Measurements from ENCODE around the gene GPR87.

GPR87 gene

GRCh38 chr3:151330379-151330778 lies 13.8 kb upstream of the GPR87 start:
- Histone ChIP-seq H3K9me3 (ENCODE audit: low read length) (no peaks in the 10 kb centered on the region), H4K20me1 (ENCODE audit: insufficient read depth, low read length) (no peaks in the 10 kb centered on the region), H2AFZ (ENCODE audit: low read length) (no peak overlapping the region), H3F3A (ENCODE audit: insufficient read depth, low read length) (no peaks in the 10 kb centered on the region), H3K27me3 (ENCODE audit: insufficient read depth, low read length) (no peaks in the 10 kb centered on the region), H3K9me2 (ENCODE audit: low read depth, low read length) (no peaks in the 10 kb centered on the region), H3K27ac (ENCODE audit: low read depth, low read length, poor library complexity, severe bottlenecking) (no peak overlapping the region), H3K79me2 (ENCODE audit: insufficient read depth, low read length) (no peaks in the 10 kb centered on the region), H3K4me1 (ENCODE audit: insufficient read depth, low read length, severe bottlenecking) (peaks cover 8% of the 10 kb centered on the region), H3K4me2 (ENCODE audit: low read length) (no peak overlapping the region), H3K36me3 (ENCODE audit: insufficient read depth, low read length) (no peaks in the 10 kb centered on the region), H3K9ac (ENCODE audit: low read length) (no peak overlapping the region), H3K4me3 (ENCODE audit: low read depth, low read length, poor library complexity, severe bottlenecking) (no peak overlapping the region)
- no peak for TF ChIP-seq EZH2 (IDR thresholded peaks at IDR 0.05; ENCODE audit: borderline replicate concordance, low read length)
- TF ChIP-seq CTCF (IDR thresholded peaks at IDR 0.05; ENCODE audit: low read length) = no peak

- Histone ChIP-seq H3K27ac (ENCODE audit: low read depth, low read length, poor library complexity, severe bottlenecking) (no peak within 1 kb of the TSS), H4K20me1 (ENCODE audit: insufficient read depth, low read length) (no peaks in the 10 kb centered on the region), H3K9me2 (ENCODE audit: low read depth, low read length) (no peaks in the 10 kb centered on the region), H3K36me3 (ENCODE audit: insufficient read depth, low read length) (no peaks in the 10 kb centered on the region), H3K79me2 (ENCODE audit: insufficient read depth, low read length) (no peaks in the 10 kb centered on the region), H2AFZ (ENCODE audit: low read length) (no peak within 1 kb of the TSS), H3K4me2 (ENCODE audit: low read length) (no peak within 1 kb of the TSS), H3K4me1 (ENCODE audit: insufficient read depth, low read length, severe bottlenecking) (peaks cover 8% of the 10 kb centered on the region), H3K27me3 (ENCODE audit: insufficient read depth, low read length) (no peaks in the 10 kb centered on the region), H3K9me3 (ENCODE audit: low read length) (no peaks in the 10 kb centered on the region), H3F3A (ENCODE audit: insufficient read depth, low read length) (no peaks in the 10 kb centered on the region), H3K4me3 (ENCODE audit: low read depth, low read length, poor library complexity, severe bottlenecking) (no peak within 1 kb of the TSS), H3K9ac (ENCODE audit: low read length) (no peak within 1 kb of the TSS)
- no peak for TF ChIP-seq EZH2 (IDR thresholded peaks at IDR 0.05; ENCODE audit: borderline replicate concordance, low read length)
- no peak for TF ChIP-seq CTCF (IDR thresholded peaks at IDR 0.05; ENCODE audit: low read length)
Observed at GRCh38 chr3:151329363-151329762, 12.7 kb upstream of the GPR87 start, which contains the start of gene P2RY13. Gene P2RY13, minus strand, starts transcription at chr3:151329549. Its CDS starts 21 bp downstream, at chr3:151329528.

GRCh38 chr3:151328298-151328995 lies 11.8 kb upstream of the GPR87 start:
- Histone ChIP-seq H3K4me1 (ENCODE audit: insufficient read depth, low read length, severe bottlenecking) (peaks cover 8% of the 10 kb centered on the region), H3K4me3 (ENCODE audit: low read depth, low read length, poor library complexity, severe bottlenecking) (no peak overlapping the region), H3K4me2 (ENCODE audit: low read length) (no peak overlapping the region), H3K9me3 (ENCODE audit: low read length) (no peaks in the 10 kb centered on the region), H3F3A (ENCODE audit: insufficient read depth, low read length) (no peaks in the 10 kb centered on the region), H3K9ac (ENCODE audit: low read length) (no peak overlapping the region), H4K20me1 (ENCODE audit: insufficient read depth, low read length) (no peaks in the 10 kb centered on the region), H2AFZ (ENCODE audit: low read length) (no peak overlapping the region), H3K36me3 (ENCODE audit: insufficient read depth, low read length) (no peaks in the 10 kb centered on the region), H3K27ac (ENCODE audit: low read depth, low read length, poor library complexity, severe bottlenecking) (no peak overlapping the region), H3K79me2 (ENCODE audit: insufficient read depth, low read length) (no peaks in the 10 kb centered on the region), H3K9me2 (ENCODE audit: low read depth, low read length) (no peaks in the 10 kb centered on the region), H3K27me3 (ENCODE audit: insufficient read depth, low read length) (no peaks in the 10 kb centered on the region)
- TF ChIP-seq CTCF (IDR thresholded peaks at IDR 0.05; ENCODE audit: low read length) (no peak), EZH2 (IDR thresholded peaks at IDR 0.05; ENCODE audit: borderline replicate concordance, low read length) (no peak)

Measured in OCI-LY1 (cell line).